Measurements from ENCODE around the gene EYS. TPM values are rescaled to one million over a fixed set of nuclear protein-coding genes. Genes with fewer than 3 reads are reported as not detected.
A peak's percentile ranks its signal among the peaks of the same experiment; 100 is the strongest.

Gene EYS
- total and polyA plus RNA-seq, 2 of the 13 experiments (the other 11 are each of a cell fraction or from before 2014, with no cell fraction given) = 0.04 to 0.07 TPM

- Histone ChIP-seq H3K27ac (ENCODE audit: extremely low read length, insufficient read depth, low read length) (no peak overlapping the region), H4K20me1 (ENCODE audit: insufficient read depth, low read length) (no peaks in the 10 kb centered on the region), H3K4me2 (ENCODE audit: low read depth, low read length) (no peak overlapping the region), H3K4me3 (replicated peaks in 1 of 3; ENCODE audit: insufficient read depth in 1 of 3, low read depth in 2 of 3, low read length in 3 of 3) (no peak overlapping the region), H3K9me3 (ENCODE audit: low read length) (no peaks in the 10 kb centered on the region), H3K27me3 (ENCODE audit: control insufficient read depth in 1 of 2, insufficient read depth in 2 of 2, low read length in 2 of 2) (no peaks in the 10 kb centered on the region; a peak in 1 of 5 replicates), H3K4me1 (ENCODE audit: insufficient read depth, low read length) (no peaks in the 10 kb centered on the region), H3K9ac (ENCODE audit: insufficient read depth, low read depth, low read length) (no peak overlapping the region), H3K36me3 (replicated peaks in 1 of 2; ENCODE audit: control insufficient read depth in 1 of 2, insufficient read depth in 2 of 2, low read length in 2 of 2) (no peaks in the 10 kb centered on the region), H3K79me2 (ENCODE audit: insufficient read depth, low read length) (no peaks in the 10 kb centered on the region), H2AFZ (ENCODE audit: low read length) (no peak overlapping the region)
- in situ Hi-C loops (cut with HindIII; ENCODE audit: extremely low pct_ligation_motif_present, low pct_unique_long_range_greater_than_20kb) = no loop called here
- ATAC-seq (peak; percentile 59; the same call in 2 of the 3 replicates), DNase-seq (ENCODE audit: low spot score) (no peak), FAIRE-seq (no peak)
- TF ChIP-seq ZNF878 (CRISPR knock-in tag; IDR thresholded peaks at IDR 0.05) (no peak), ZNF280D (CRISPR knock-in tag; IDR thresholded peaks at IDR 0.05) (no peak), ZBTB39 (CRISPR knock-in tag; IDR thresholded peaks at IDR 0.05) (no peak), ZNF501 (CRISPR knock-in tag; IDR thresholded peaks at IDR 0.05) (no peak), KLF6 (CRISPR knock-in tag; IDR thresholded peaks at IDR 0.05) (no peak), POLR2AphosphoS2 (IDR thresholded peaks at IDR 0.05; ENCODE audit: low read depth, low read length) (no peak), ZSCAN25 (CRISPR knock-in tag; IDR thresholded peaks at IDR 0.05) (no peak), ZNF547 (CRISPR knock-in tag; IDR thresholded peaks at IDR 0.05) (no peak), ZNF792 (CRISPR knock-in tag; IDR thresholded peaks at IDR 0.05) (no peak), NFATC3 (CRISPR knock-in tag; IDR thresholded peaks at IDR 0.05) (no peak), TCF12 (IDR thresholded peaks at IDR 0.05) (no peak), TCF12 (CRISPR knock-in tag; IDR thresholded peaks at IDR 0.05) (no peak), BCL3 (CRISPR knock-in tag; IDR thresholded peaks at IDR 0.05) (no peak), TMF1 (CRISPR knock-in tag; IDR thresholded peaks at IDR 0.05; ENCODE audit: low read depth) (no peak), RBM39 (IDR thresholded peaks at IDR 0.05; ENCODE audit: low read depth, low read length, poor library complexity, severe bottlenecking) (no peak), E2F1 (CRISPR knock-in tag; IDR thresholded peaks at IDR 0.05) (no peak), NBN (conservative IDR thresholded peaks at IDR 0.05) (no peak), BCL6 (CRISPR knock-in tag; IDR thresholded peaks at IDR 0.05) (no peak), ZNF234 (CRISPR knock-in tag; conservative IDR thresholded peaks at IDR 0.05) (no peak)
- intact Hi-C loops (cut with micrococcal nuclease; ENCODE audit: unreplicated experiment) = no loop called here
- ChIA-PET CTCF (ENCODE audit: low intra/inter-chr PET ratio, low total read pairs) (no interaction called here), POLR2A (no interaction called here)
- WGBS (ENCODE audit: low lambda C conversion rate) = 0% methylated on average over 1 of the region's 1 CpG
- no TSS peak for BruUV-seq (replicated peaks)
Measured at GRCh38 chr6:63856271-63856670, 1850.8 kb downstream of the EYS start.

Data from HepG2 (cell line).